NCI-H774 (cell line): ENCODE results near the gene SLC7A7.
"Not testable (repeated sequence)": the region's sequence is repeated elsewhere in the genome, so short reads cannot be mapped to it uniquely, and the experiment has no call there.

ENCODE experiments used
- DNase-seq: peaks from one replicate; lab custom pipeline; 2025; lab: John Stamatoyannopoulos, UW

Gene SLC7A7

DNA sequence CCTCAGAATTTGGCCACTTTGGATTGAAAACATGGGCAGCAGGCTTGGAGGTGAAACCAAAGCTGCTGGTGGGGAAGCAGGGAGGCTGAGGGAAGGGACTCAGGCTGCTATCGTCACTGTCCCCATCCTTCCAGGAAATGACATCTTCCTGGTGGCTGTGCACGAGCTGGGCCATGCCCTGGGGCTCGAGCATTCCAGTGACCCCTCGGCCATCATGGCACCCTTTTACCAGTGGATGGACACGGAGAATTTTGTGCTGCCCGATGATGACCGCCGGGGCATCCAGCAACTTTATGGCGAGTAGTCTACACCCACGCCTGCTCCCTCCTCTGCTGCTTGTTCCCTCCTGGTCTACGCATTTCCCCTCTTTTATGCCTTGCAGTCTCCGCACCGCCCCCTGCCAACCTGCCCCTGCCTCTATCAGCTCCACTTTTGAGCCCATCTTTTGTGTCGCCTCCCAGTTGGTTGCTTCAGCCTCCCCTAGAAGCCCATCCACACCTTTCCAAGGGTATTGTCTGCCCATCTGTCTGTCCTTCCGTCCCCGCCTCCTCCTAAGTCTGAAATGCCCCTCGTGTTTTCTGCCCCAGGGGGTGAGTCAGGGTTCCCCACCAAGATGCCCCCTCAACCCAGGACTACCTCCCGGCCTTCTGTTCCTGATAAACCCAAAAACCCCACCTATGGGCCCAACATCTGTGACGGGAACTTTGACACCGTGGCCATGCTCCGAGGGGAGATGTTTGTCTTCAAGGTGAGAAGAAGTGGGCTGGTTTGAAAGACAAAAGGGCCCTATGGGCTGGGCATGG lies 28.1 kb upstream of the SLC7A7 start:
- no peak for DNase-seq

DNA sequence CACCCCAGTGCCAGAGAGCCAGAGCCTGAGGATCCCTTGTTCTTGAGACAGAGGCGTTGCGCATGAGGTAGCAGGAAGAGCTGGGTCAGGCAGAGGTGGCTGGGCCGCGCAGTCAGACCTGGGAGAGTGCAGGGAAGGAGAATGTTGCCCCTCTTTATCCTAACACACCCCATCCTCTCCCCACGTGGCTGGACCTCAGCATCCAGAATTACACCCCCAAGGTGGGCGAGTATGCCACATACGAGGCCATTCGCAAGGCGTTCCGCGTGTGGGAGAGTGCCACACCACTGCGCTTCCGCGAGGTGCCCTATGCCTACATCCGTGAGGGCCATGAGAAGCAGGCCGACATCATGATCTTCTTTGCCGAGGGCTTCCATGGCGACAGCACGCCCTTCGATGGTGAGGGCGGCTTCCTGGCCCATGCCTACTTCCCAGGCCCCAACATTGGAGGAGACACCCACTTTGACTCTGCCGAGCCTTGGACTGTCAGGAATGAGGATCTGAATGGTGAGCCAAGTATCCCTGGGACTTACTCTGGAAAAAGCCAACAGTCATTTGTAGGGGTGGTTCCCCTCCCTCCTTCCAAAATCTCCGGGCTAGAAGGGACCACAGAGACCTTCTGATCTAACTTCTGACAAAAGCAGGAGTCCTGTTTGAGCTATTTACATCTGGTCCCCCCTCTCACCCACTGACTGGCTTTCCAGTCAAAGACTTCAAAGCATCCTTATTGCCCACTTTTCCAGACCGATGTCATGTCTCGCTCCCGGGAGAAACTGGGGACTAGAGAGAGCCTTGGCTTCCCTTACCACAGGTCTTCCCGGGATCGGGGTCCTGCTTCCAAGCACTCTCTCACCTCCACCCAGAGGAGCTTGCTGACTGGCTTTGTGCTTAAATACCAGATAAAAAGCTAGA lies 27.2 kb upstream of the SLC7A7 start:
- DNase-seq: no peak

DNA sequence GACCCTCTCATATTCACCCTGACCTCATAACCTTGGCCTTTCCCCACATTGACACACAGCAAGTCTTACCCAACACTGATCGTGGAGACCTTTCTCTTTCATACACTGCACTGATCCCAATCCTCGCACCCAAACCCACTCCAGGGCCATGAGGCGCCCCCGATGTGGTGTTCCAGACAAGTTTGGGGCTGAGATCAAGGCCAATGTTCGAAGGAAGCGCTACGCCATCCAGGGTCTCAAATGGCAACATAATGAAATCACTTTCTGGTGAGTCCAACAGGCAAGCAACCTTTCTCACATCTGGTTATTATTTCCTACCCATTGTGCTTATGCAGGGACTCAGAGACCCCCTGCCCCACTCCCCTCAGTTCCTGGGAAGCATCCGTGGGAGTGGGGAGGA lies 26.5 kb upstream of the SLC7A7 start:
- DNase-seq: no peak

DNA sequence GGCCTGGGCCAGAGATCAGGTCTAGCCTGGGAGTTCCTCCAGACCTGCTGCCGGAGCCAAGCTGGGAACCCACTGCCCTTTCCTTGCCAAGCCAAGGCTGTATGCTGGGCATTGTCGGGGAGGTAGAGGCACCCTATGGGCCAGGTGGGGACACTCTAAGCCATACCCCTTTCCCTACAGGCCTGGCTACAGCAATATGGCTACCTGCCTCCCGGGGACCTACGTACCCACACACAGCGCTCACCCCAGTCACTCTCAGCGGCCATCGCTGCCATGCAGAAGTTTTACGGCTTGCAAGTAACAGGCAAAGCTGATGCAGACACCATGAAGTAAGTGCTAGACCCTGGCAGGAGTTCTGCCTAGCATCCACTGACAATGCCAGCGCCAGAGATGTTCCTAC lies 26.1 kb upstream of the SLC7A7 start:
- no peak for DNase-seq

DNA sequence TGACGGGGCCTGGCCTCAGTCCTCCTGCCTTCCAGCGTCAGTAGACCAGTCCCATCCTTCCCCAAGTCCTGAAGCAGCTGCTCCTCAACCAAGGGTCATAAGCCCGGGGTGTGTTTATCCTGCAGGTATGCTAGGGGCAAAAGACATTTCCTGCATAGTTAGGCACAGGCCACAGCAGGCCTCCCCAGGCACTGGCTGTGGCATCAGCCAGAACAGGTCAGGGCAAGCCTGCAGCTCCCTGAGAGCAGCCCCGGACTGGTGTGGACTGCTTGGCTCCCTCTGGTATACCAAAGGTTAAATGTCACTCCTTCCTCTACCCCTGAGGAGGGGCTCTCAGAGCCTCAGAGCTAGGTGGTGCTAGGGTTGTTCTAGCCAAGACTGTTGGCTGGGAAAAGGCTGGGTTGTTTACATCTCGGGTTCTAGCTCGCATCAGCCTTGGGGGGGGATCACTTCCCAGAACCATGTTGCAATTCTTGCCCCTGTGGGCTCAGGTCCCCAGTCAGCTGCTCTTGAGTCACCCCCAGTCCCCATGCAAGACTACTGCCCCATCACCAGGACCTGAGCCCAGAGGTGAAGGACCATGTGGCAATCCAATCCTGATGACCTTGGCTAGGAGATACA lies 24.0 kb upstream of the SLC7A7 start:
- no peak for DNase-seq

DNA sequence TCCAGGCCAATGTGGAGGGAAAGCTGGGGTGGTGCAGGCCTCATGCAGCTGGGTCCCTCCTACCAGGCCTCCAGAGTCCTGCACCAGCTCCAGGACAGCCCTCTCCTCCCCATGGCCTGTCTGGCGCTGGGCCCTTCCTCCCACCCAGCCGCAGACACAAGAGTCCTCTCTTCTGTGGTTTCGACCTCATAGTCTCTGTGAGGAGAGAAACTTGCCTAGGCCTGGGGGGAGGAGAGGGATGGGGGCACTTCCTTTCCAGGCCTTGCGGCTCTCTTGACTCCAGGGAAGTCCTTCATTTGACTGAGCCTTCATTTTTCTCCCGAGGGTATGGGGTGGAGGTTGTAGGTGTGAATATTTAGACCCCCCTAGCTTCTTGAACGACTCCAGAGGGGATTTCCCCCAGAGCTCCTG lies 23.4 kb upstream of the SLC7A7 start:
- DNase-seq: no peak

DNA sequence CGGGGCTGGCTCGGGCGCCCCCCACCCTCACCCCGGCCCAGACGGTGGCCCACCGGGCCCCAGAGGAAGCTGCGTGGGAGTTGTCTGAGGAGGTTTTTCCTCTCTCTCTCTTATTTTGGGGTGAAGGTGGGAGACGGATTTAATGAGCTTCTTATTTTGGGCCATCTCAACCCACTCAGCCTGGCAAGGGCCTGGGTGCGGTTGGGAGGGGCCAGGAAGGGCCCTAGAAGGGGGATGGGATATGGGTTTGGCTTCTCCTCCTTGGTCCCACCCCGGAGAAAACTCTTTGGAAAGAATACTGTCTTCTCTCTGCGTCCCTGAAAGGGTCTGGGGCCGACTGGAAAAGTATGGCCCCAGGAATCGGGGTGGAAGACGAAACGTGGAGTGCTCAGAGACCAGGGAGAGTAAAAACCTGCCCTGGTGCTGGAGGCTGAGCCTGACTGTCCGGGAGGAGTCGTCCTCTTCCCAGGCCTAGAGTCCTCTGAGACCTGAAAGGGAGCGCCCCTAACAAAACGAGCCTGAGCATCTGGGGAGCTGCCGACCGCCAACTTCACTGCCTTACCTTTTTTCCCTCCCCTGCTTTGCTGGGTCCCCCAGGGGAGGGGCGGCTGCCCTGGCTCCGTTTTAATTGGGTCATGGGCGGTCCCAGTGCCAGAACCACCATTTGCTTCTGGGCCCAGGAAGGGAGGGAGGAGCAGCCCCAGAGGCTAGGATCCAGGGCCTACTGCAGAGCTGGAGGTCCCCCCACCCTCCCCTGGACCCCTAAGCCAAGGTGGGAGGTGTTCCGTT lies 22.7 kb upstream of the SLC7A7 start:
- DNase-seq: no peak

DNA sequence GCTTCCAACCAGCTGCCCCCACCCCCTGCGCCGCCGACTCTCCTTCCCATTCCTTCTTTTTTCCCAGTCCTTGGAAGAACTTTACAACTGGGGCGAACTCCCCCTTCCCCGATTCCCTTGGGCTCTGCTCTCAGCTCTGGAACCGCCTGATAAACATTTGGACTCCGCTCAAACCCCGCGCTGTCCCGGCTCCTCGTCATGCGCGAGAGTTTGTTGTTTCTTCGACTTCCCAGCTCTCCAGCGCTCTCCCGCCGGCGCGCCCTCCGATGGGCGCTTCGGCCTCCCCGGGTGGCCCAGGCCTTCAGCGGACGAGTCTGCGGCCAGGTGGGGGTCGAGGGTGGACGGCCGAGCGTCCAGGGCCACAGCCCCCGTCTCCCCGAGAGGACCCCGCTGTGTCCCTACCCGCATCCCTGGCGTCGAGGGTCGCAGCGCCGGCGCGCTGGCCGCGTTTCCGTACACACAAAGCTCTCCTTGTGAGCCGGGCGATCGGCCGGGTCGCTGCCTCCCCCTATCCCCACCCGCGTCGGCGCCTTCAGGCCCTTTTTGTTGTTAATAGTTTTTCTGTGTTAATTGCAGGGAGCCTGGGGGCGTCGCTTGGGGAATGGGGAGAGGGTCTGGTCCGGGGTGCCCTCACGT lies 22.0 kb upstream of the SLC7A7 start:
- no peak for DNase-seq

DNA sequence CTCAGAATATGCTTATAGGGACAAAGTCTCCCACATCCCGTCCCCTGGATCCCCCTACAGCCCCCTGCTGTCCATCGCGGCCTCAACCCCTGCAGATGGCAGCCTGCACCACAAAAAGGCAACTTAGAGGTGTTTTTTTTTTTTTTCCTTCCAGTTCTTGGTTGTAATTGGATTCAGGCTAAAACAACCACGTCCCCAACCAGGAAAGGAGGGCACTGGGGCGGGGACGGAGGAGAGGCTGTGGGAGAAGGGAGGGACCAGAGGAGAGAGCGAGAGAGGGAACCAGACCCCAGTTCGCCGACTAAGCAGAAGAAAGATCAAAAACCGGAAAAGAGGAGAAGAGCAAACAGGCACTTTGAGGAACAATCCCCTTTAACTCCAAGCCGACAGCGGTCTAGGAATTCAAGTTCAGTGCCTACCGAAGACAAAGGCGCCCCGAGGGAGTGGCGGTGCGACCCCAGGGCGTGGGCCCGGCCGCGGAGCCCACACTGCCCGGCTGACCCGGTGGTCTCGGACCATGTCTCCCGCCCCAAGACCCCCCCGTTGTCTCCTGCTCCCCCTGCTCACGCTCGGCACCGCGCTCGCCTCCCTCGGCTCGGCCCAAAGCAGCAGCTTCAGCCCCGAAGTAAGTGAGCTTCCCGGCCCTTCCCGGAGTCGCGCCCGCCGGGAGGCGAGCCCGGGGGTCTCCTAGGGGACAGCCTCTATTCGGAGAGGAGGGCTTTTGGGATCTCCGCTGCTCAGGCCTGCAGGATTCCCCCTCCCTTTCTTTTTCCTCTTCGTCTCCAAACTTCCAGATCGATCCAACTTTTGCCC lies 21.3 kb upstream of the SLC7A7 start, which contains the start of gene MMP14:
MMP14 (plus strand) TSS at position 285 of the 813 bp plus-strand sequence; CDS start at position 518, 233 bp downstream.
- no peak for DNase-seq

DNA sequence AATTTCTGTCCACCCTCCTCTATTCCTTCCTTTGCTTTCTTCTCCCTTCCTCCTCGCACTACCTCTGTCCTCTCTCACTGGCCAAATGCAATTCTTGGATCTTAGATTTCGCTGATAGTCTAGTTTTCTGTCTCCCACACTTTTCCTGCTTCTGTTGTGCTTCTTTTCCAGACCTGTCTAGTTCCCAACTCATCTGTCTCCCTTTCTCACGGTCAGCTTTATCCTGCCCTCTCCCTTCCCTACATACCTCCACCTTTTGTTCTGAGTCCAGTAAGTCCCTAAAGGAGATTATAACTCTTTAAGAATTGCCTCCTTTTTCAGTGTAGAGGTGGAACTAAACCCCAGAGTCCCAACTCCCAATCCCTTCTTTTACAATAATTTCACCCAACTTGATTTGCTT lies 20.3 kb upstream of the SLC7A7 start:
- no peak for DNase-seq

DNA sequence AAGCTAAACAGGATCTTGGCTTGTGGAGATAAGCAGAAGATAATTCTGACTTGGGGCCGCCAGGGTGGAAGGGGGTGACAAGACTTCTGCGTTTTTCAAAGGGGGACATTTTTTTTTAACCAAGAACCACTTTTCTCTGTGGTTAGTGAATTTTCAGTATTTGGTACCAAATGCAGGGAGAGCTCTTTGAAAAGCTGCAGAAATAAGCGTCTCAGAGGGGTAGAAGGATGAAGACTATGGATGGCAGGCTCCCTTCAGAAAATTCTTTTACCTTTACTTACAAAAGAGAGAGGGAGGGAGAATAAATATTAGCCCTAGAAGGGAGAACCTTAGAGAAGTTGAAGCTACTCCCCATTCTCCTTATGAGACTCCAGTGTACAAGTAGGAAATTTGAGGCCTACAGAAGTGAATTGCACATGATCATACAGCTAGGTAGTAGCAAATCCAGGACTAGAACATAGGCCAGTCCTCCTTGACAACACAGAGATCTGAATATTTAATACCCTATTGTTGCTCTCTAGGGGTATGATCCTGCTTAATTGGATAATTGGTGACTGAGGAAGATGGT lies 15.3 kb upstream of the SLC7A7 start:
- no peak for DNase-seq

DNA sequence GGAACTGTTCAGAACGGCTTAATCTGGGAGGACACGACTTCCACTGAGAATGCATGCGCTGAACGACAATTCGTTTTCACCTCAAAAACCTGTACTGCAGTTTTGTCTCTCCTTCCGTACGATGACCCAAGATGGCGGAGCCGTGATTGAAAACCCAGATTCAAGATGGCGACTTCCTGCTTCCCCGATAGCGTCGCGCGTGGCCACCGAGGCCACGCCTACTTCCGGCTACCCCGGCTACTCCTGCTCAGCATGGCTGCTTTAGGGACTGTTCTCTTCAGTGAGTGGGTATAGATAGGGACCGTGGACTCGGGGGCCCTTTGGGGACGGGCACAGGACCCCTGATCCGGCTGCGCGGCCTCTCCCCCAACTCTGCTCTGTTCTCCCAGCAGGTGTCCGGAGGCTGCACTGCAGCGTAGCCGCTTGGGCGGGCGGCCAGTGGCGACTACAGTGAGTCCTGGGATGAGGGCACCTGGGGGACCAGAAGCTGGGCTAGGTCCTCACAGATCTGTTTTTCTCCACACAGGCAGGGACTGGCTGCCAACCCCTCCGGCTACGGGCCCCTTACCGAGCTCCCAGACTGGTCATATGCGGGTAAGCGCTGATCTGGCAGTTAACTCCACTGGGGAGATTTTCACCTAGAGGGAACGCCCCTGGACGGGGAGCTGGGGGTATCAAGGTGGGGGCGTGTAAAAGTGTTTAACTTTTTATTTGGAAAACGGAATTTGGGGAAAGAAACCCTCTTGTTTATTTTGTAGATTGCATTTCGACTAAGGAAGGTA lies 14.6 kb upstream of the SLC7A7 start, which contains the start of gene MRPL52:
MRPL52 (plus strand) TSS at position 227 of the 782 bp plus-strand sequence; CDS start at position 253, 26 bp downstream.
- peak; percentile 88 for DNase-seq

DNA sequence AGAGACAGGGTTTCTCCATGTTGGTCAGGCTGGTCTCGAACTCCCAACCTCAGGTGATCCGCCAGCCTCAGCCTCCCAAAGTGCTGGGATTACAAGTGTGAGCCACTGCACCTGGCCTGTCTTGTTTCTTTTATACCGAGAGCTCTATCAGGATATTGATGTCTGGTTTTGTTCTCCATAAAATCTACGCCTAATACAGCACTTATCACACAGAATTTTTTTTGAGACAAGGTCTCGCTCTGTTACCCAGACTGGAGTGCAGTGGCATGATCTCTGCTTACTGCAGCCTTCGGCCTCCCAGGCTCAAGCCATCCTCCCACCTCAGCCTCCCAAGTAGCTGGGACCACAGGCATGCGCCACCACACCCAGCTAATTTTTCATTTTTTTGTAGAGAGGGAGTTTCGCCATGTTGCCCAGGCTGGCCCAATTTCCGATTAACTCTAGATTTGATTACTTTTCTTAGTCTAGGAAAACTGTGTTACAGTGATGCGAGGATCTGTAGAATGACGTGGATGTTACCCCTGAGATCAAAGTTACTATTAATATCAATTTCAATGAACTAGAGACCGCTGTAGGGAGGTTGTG lies 13.9 kb upstream of the SLC7A7 start:
- DNase-seq: not testable (repeated sequence)

DNA sequence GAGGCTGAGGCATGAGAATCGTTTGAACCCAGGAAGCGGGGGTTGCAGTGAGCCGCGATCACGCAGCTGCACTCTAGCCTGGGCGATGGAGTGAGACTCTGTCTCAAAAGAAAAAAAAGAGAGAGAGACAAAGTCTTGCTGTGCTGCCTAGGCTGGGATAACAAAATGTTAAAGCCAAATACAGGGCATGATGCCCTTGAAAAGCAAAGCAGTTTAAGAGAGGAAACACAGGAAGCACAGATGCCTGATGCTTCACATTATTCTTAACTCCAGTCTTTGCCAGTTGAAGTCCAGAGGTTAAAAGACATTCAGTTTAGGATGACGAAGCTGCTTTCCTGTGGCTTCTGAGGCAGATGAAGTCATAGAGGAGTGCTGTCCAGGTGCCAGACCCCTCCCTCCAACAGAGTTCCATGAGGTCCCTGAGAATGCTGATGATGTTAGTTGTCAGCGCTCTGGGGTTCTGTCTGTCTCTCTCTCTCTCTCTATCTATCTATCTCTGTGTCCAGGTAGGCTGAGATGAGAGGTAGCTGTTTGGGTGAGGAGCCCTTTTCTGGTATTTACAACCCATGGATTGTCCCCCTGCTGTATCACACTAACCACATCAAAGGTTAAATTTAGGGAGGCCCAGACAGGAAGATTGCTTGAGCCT lies 9.6 kb upstream of the SLC7A7 start:
- DNase-seq: no peak

DNA sequence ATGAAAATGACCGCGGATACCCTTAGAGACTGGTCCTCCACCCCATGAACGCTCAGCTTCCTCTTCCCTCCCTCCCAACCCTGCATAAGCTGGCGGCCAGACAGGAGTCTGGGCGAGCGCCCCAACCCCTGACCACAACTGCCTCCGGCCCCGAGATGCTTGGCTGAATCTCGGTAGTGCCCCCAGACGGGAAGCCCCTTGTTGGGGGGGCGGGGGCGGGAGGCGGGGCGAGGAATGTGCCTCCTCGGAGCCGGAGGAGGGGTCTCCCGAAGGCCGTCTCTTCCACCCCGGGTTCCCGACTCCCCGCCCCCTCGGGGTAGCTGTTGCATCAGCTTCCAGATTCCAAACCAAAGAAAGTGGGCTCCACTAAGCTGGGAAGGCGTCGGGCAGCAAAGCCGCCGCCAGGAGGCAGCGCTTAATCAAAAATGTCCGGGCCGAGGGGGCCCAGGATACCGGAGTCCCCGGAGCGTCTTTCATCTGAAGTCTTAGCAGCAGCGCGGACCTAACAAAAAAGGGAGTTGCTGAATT lies 7.4 kb upstream of the SLC7A7 start:
- DNase-seq: no peak

DNA sequence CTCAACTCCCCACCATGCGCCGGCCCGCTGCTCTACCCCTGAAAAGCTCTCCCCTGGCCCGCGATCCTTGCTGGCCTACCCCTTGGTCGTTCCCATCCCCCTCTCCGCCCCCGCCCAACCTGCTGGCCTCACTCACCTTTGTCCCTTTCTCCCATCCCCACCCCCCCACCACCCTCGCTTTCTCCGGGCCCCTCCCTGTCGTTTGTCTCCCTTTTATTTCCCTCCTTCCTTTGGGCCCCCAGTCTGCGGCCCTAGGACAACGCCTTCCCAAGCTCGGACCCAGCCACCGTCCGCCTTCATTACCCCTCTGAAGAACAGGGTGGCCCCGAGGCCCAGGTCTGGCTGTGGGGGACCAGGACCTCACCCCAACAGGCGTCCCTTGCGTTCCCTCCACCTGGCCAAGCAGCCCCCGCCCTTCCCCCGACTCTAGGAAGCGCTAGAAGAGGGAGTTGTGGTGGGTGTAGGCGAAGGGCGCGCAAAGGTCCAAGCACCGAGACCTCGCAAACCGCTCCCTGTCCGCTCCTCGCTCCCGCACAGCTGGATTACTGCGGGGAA lies 6.9 kb upstream of the SLC7A7 start:
- no peak for DNase-seq

DNA sequence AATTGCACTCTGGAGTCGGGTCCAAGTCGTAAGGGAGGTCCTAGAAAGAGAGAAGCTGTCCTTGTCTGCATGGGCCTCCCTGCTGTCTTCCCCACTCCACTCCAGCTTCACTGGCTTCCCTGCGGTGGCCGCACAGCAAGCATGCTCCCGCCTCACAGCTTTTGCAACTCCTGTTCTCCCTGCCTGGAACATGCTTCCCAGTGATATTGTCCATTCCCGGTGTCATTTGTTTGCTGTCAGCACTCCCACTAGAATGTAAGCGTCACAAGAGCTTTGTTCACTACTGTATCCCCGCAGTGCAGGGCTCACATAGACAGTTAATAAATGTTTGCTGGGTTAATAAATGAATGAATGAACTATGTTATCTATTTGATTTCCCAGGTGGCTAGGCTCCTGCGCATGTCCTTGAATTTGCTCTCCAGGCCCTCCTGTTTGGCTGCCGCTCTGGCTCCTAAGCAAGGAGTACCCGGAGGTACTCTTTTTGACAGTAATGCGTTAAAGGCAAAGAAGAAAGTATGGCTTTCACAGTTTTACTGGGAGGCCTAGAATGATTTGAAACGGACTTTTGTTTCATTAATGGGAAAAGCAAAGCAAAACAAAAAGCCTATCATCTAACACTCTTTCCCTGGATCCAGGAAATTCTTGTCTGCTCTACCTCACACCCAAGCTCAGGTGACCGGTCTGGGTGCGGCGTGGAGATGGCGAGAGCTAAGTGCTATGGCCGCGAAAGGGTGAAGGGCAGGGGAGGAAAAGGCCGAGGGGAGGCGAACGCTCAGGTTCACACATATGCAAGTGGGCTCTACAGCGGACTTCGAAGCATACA lies 6.2 kb upstream of the SLC7A7 start:
- DNase-seq: no peak
